Measurements from ENCODE around the gene DPP3.
A peak's percentile ranks its signal among the peaks of the same experiment; 100 is the strongest.

The DPP3 gene

DNA sequence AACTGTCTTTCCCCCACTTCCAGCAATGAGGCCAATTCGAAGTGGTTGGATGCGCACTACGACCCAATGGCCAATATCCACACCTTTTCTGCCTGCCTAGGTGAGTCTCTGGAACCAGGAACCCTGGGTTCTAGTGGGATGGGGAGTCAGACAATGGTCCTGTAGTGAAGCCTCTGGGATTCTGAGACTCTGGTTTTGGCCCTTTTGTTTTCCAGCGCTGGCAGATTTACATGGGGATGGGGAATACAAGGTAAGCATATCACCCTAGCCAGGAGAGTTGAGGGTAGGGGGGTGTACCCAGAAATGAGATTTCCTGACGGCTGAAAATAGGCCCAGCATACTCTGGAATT lies 30.7 kb downstream of the DPP3 start:
- TF ChIP-seq, protein P1, sequence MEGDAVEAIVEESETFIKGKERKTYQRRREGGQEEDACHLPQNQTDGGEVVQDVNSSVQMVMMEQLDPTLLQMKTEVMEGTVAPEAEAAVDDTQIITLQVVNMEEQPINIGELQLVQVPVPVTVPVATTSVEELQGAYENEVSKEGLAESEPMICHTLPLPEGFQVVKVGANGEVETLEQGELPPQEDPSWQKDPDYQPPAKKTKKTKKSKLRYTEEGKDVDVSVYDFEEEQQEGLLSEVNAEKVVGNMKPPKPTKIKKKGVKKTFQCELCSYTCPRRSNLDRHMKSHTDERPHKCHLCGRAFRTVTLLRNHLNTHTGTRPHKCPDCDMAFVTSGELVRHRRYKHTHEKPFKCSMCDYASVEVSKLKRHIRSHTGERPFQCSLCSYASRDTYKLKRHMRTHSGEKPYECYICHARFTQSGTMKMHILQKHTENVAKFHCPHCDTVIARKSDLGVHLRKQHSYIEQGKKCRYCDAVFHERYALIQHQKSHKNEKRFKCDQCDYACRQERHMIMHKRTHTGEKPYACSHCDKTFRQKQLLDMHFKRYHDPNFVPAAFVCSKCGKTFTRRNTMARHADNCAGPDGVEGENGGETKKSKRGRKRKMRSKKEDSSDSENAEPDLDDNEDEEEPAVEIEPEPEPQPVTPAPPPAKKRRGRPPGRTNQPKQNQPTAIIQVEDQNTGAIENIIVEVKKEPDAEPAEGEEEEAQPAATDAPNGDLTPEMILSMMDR (conservative IDR thresholded peaks at IDR 0.05; ENCODE audit: control insufficient read depth, insufficient read depth, low read depth, low read length) = no peak
- DNase-seq (ENCODE audit: low read depth) = no peak
- H3K4me3 ChIP-seq (ENCODE audit: control insufficient read depth, low read depth, low read length) = peak overlapping the region; percentile 99

DNA sequence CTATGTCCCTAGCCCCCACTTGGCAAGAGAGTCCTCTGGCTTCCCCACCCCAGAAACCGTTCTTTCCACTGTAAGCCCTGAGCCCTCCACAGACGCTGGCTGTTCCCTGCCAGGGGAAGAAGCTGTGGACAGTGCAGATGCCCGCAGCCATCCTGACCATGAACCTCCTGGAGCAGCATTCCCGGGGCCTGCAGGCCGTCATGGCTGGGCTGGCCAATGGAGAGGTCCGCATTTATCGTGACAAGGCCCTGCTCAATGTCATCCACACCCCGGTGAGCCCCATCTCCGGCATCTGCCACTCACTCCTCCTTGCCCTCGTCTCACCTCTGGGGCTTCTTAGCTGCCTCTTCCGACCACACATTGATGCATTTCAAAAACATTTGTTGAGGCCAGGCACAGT lies 43.4 kb downstream of the DPP3 start:
- H3K4me3 ChIP-seq (ENCODE audit: control insufficient read depth, low read depth, low read length) = no peak overlapping the region
- DNase-seq (ENCODE audit: low read depth) = no peak
- TF ChIP-seq, protein P1 (conservative IDR thresholded peaks at IDR 0.05; ENCODE audit: control insufficient read depth, insufficient read depth, low read depth, low read length) = no peak

DNA sequence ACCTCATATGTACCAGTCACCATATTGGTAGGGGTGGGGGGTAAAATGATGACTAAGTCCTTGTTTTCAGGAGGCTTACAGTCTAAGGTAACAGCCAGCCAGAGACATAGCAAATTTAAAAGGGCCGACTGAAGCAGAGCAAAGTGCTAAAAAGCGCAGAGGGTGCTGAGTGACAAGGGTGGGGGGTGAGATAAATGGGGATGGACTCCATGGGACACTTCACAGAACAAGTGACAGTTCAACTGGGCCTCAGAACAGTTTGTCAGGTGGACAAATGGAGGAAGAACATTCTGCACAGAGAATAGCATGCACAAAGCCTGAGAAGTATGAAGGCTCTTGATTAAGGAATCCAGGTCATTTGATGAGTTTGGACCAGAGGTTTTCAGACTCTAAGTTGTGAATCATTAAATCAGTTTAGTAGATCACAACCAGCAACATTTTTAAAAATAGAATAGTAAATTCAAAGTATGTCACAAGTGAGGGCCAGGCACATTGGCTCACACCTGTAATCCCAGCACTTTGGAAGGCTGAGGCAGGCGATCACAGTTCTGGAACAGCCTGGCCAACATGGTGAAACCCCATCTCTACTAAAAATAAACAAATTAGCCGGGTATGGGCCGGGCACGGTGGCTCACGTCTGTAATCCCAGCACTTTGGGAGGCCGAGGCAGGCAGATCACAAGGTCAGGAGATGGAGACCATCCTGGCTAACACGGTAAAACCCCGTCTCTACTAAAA lies 44.2 kb downstream of the DPP3 start:
- DNase-seq (ENCODE audit: low read depth) = no peak
- no peak overlapping the region for H3K4me3 ChIP-seq (ENCODE audit: control insufficient read depth, low read depth, low read length)
- TF ChIP-seq, protein P1 (conservative IDR thresholded peaks at IDR 0.05; ENCODE audit: control insufficient read depth, insufficient read depth, low read depth, low read length) = no peak

DNA sequence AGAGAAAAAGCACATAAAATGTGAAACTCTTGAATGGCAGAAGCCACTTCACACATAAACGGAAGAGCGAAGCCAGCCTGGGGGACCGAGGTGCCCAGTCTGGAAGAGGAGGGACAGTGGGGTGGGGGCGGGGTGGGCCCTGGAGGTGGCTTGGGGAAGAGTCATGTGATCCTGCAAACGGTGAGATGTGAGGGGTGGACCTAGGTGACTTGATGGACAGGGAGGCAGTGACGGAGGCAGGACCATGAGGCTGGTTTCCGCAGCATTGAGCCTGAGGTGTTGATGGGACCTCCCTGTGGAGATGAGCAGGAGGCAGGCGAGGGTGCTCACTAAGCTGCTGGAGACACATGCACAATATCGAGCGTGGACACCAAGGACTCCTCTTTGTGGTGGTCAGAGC lies 48.8 kb downstream of the DPP3 start:
- H3K4me3 ChIP-seq (ENCODE audit: control insufficient read depth, low read depth, low read length) = no peak overlapping the region
- TF ChIP-seq, protein P1 (conservative IDR thresholded peaks at IDR 0.05; ENCODE audit: control insufficient read depth, insufficient read depth, low read depth, low read length) = no peak
- no peak for DNase-seq (ENCODE audit: low read depth)

DNA sequence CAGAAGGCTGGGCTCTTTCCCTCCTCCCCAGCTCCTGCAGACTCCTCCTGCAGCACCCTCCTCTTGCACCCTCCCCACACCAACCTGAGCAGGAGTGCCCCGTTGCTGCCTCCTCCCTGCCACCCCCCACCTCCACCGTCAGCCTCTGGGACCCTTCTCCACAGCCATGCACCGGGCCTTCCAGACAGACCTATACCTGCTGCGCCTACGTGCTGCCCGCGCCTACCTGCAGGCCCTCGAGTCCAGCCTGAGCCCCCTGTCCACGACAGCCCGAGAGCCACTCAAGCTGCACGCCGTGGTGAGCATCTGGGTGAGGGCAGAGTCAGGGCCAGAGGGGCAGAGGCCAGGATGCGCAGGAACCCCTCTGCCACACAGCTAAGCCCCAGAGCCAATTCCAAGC lies 49.4 kb downstream of the DPP3 start:
- TF ChIP-seq, protein P1 (conservative IDR thresholded peaks at IDR 0.05; ENCODE audit: control insufficient read depth, insufficient read depth, low read depth, low read length) = no peak
- no peak overlapping the region for H3K4me3 ChIP-seq (ENCODE audit: control insufficient read depth, low read depth, low read length)
- DNase-seq (ENCODE audit: low read depth) = no peak

DNA sequence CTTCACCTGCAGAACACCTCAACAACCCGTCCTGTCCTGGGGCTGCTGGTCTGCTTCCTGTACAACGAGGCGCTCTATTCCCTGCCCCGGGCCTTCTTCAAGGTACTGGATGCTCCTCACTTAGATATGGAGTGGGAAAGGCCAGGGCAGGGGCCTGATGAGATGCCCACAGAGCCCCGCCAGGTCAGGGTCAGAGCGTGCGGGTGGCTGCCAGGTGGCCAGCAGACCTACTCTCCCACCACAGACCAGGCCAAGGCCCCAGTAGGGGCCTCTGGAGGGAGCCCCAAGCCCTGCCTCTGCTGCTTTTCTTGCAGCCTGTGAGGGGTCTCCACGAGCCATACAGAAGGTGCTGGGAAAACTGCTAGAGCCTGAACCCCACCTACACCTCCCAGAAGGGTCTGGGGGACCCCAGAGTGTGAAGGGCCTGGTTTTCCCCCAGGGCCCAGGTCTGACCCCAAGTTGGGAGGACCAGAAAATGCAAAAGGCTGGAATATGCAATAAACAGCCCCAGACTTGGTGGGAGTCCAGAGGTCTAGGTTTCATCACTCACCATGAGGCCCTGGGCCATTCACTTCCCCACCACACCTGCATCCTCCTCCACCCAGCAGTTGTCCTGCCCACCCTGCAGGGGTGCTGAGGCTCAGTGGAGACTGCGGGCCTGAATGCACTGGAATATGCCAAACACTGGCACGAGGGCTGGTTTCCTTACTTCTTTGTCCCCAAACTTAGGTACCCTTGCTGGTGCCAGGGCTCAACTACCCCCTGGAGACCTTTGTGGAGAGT lies 50.9 kb downstream of the DPP3 start:
- no peak overlapping the region for H3K4me3 ChIP-seq (ENCODE audit: control insufficient read depth, low read depth, low read length)
- no peak for DNase-seq (ENCODE audit: low read depth)
- TF ChIP-seq, protein P1 (conservative IDR thresholded peaks at IDR 0.05; ENCODE audit: control insufficient read depth, insufficient read depth, low read depth, low read length) = no peak

All from fibroblast of mammary gland (primary cell).